ENCODE data around the gene CABP5.

Gene CABP5

GRCh38 chr19:48020686-48021085 lies 23.2 kb downstream of the CABP5 start:
- H3K27me3 ChIP-seq (ENCODE audit: insufficient read depth, low read length): no peaks in the 10 kb centered on the region
- H2AFZ ChIP-seq (ENCODE audit: low read depth, low read length): no peak overlapping the region
- H3K4me3 ChIP-seq (ENCODE audit: low read length): no peak overlapping the region
- H3K9me3 ChIP-seq (ENCODE audit: low read length): no peaks in the 10 kb centered on the region
- H3K4me1 ChIP-seq (ENCODE audit: insufficient read depth, low read length): no peaks in the 10 kb centered on the region
- no peaks in the 10 kb centered on the region for H3K36me3 ChIP-seq (ENCODE audit: insufficient read depth, low read length)

- Histone ChIP-seq H3K4me3 (ENCODE audit: low read length) (no peak overlapping the region), H3K27me3 (ENCODE audit: insufficient read depth, low read length) (no peaks in the 10 kb centered on the region), H3K9me3 (ENCODE audit: low read length) (no peaks in the 10 kb centered on the region), H2AFZ (ENCODE audit: low read depth, low read length) (no peak overlapping the region), H3K36me3 (ENCODE audit: insufficient read depth, low read length) (no peaks in the 10 kb centered on the region), H3K4me1 (ENCODE audit: insufficient read depth, low read length) (no peaks in the 10 kb centered on the region)
Observed at GRCh38 chr19:48010932-48011758, 32.7 kb downstream of the CABP5 start.

GRCh38 chr19:48006762-48007161 lies 37.1 kb downstream of the CABP5 start:
- no peaks in the 10 kb centered on the region for H3K27me3 ChIP-seq (ENCODE audit: insufficient read depth, low read length)
- no peaks in the 10 kb centered on the region for H3K4me1 ChIP-seq (ENCODE audit: insufficient read depth, low read length)
- H3K9me3 ChIP-seq (ENCODE audit: low read length): no peaks in the 10 kb centered on the region
- no peak overlapping the region for H2AFZ ChIP-seq (ENCODE audit: low read depth, low read length)
- no peaks in the 10 kb centered on the region for H3K36me3 ChIP-seq (ENCODE audit: insufficient read depth, low read length)
- H3K4me3 ChIP-seq (ENCODE audit: low read length): no peak overlapping the region

GRCh38 chr19:48004236-48004635 lies 39.6 kb downstream of the CABP5 start:
- no peaks in the 10 kb centered on the region for H3K27me3 ChIP-seq (ENCODE audit: insufficient read depth, low read length)
- H3K4me3 ChIP-seq (ENCODE audit: low read length): no peak overlapping the region
- H2AFZ ChIP-seq (ENCODE audit: low read depth, low read length): no peak overlapping the region
- no peaks in the 10 kb centered on the region for H3K4me1 ChIP-seq (ENCODE audit: insufficient read depth, low read length)
- no peaks in the 10 kb centered on the region for H3K9me3 ChIP-seq (ENCODE audit: low read length)
- H3K36me3 ChIP-seq (ENCODE audit: insufficient read depth, low read length): no peaks in the 10 kb centered on the region

- no peaks in the 10 kb centered on the region for H3K4me1 ChIP-seq (ENCODE audit: insufficient read depth, low read length)
Observed at GRCh38 chr19:48000846-48001245, 43.0 kb downstream of the CABP5 start.

GRCh38 chr19:47998800-47999199 lies 45.1 kb downstream of the CABP5 start:
- Histone ChIP-seq H3K4me3 (ENCODE audit: low read length) (no peak overlapping the region), H3K36me3 (ENCODE audit: insufficient read depth, low read length) (no peaks in the 10 kb centered on the region), H3K4me1 (ENCODE audit: insufficient read depth, low read length) (no peaks in the 10 kb centered on the region), H3K27me3 (ENCODE audit: insufficient read depth, low read length) (no peaks in the 10 kb centered on the region), H3K9me3 (ENCODE audit: low read length) (no peaks in the 10 kb centered on the region), H2AFZ (ENCODE audit: low read depth, low read length) (no peak overlapping the region)

More at GRCh38 chr19:48000846-48001245, 43.0 kb downstream of the CABP5 start:
- Histone ChIP-seq H3K27me3 (ENCODE audit: insufficient read depth, low read length) (no peaks in the 10 kb centered on the region), H2AFZ (ENCODE audit: low read depth, low read length) (no peak overlapping the region), H3K36me3 (ENCODE audit: insufficient read depth, low read length) (no peaks in the 10 kb centered on the region), H3K4me3 (ENCODE audit: low read length) (no peak overlapping the region), H3K9me3 (ENCODE audit: low read length) (no peaks in the 10 kb centered on the region)

GRCh38 chr19:47996230-47996727 lies 47.6 kb downstream of the CABP5 start:
- no peaks in the 10 kb centered on the region for H3K27me3 ChIP-seq (ENCODE audit: insufficient read depth, low read length)
- H3K4me3 ChIP-seq (ENCODE audit: low read length): no peak overlapping the region
- H3K36me3 ChIP-seq (ENCODE audit: insufficient read depth, low read length): no peaks in the 10 kb centered on the region
- H3K4me1 ChIP-seq (ENCODE audit: insufficient read depth, low read length): no peaks in the 10 kb centered on the region
- H2AFZ ChIP-seq (ENCODE audit: low read depth, low read length): no peak overlapping the region
- no peaks in the 10 kb centered on the region for H3K9me3 ChIP-seq (ENCODE audit: low read length)

GRCh38 chr19:47994209-47994802 lies 49.6 kb downstream of the CABP5 start, which contains the start of gene ELSPBP1:
TSS of gene ELSPBP1 (plus strand) at chr19:47994632. CDS start at chr19:48008668, 14,036 bp downstream.
- H3K4me3 ChIP-seq (ENCODE audit: low read length): no peak within 1 kb of the TSS
- H2AFZ ChIP-seq (ENCODE audit: low read depth, low read length): no peak within 1 kb of the TSS
- H3K36me3 ChIP-seq (ENCODE audit: insufficient read depth, low read length): no peaks in the 10 kb centered on the region
- H3K27me3 ChIP-seq (ENCODE audit: insufficient read depth, low read length): no peaks in the 10 kb centered on the region
- H3K4me1 ChIP-seq (ENCODE audit: insufficient read depth, low read length): no peaks in the 10 kb centered on the region
- no peaks in the 10 kb centered on the region for H3K9me3 ChIP-seq (ENCODE audit: low read length)

GRCh38 chr19:47992070-47992469 lies 51.8 kb downstream of the CABP5 start, which contains the start of gene BSPH1:
TSS of gene BSPH1 (minus strand) at chr19:47992170. CDS start at chr19:47992081, 89 bp downstream.
- Histone ChIP-seq H3K27me3 (ENCODE audit: insufficient read depth, low read length) (peaks cover 2% of the 10 kb centered on the region), H3K36me3 (ENCODE audit: insufficient read depth, low read length) (no peaks in the 10 kb centered on the region), H2AFZ (ENCODE audit: low read depth, low read length) (no peak within 1 kb of the TSS), H3K4me3 (ENCODE audit: low read length) (no peak within 1 kb of the TSS), H3K9me3 (ENCODE audit: low read length) (no peaks in the 10 kb centered on the region), H3K4me1 (ENCODE audit: insufficient read depth, low read length) (no peaks in the 10 kb centered on the region)

GRCh38 chr19:47991191-47991808 lies 52.6 kb downstream of the CABP5 start:
- no peak overlapping the region for H3K4me3 ChIP-seq (ENCODE audit: low read length)
- no peaks in the 10 kb centered on the region for H3K9me3 ChIP-seq (ENCODE audit: low read length)
- H2AFZ ChIP-seq (ENCODE audit: low read depth, low read length): no peak overlapping the region
- peaks cover 2% of the 10 kb centered on the region for H3K27me3 ChIP-seq (ENCODE audit: insufficient read depth, low read length)
- H3K4me1 ChIP-seq (ENCODE audit: insufficient read depth, low read length): no peaks in the 10 kb centered on the region
- H3K36me3 ChIP-seq (ENCODE audit: insufficient read depth, low read length): no peaks in the 10 kb centered on the region

All from neuron (in vitro differentiated cells).